Mesothelial cell of epicardium (in vitro differentiated cells): ENCODE data around the gene PGLYRP1. TPM values are rescaled to one million over a fixed set of nuclear protein-coding genes. Genes with fewer than 3 reads are reported as not detected.
A peak's percentile ranks its signal among the peaks of the same experiment; 100 is the strongest.

Source experiments
- DNase-seq, 2 experiments: peaks; one replicate each; pipeline ENCODE4 v3.0.0; 2021; ENCODE audit warnings: low spot score in 2 of 2; ENCODE audit not compliant: unreplicated experiment in 2 of 2
- H3K27ac Mint-ChIP-seq: 2 replicates; pipeline ENCODE4 v1.8.0; 2021; ENCODE audit warnings: mixed read lengths
- H3K27me3 Mint-ChIP-seq: 2 replicates; pipeline ENCODE4 v1.8.0; 2021; ENCODE audit warnings: low read depth, mixed read lengths
- H3K36me3 Mint-ChIP-seq: 2 replicates; pipeline ENCODE4 v1.8.0; 2021; ENCODE audit warnings: mixed read lengths
- H3K4me1 Mint-ChIP-seq: 2 replicates; pipeline ENCODE4 v1.8.0; 2021; ENCODE audit warnings: mixed read lengths
- H3K4me3 Mint-ChIP-seq: 2 replicates; pipeline ENCODE4 v1.8.0; 2021; ENCODE audit warnings: mild to moderate bottlenecking, moderate library complexity, mixed read lengths
- H3K9me3 Mint-ChIP-seq: 2 replicates; pipeline ENCODE4 v1.8.0; 2021; ENCODE audit warnings: mixed read lengths
- CTCF ChIP-seq: fragments of 200-600 bp; sonication (generic); IDR thresholded peaks from one replicate; pipeline ENCODE4 v1.5.0; 2021; ENCODE audit warnings: antibody characterized with exemption; ENCODE audit not compliant: unreplicated experiment
- total RNA-seq: library from RNA; stranded (reverse); gene quantifications from 3 replicates; pipeline ENCODE4 v1.2.1, GENCODE V29; 2021

Gene PGLYRP1
- total RNA-seq, 1 donor from 2014 or later = not detected

- H3K36me3 Mint-ChIP-seq = peaks cover 13% of the 10 kb centered on the region
- no peak overlapping the region for H3K27ac Mint-ChIP-seq
- no peak overlapping the region for H3K4me3 Mint-ChIP-seq
These were observed 13.0 kb downstream of the PGLYRP1 start for GRCh38 chr19:46009530-46010510.

GRCh38 chr19:46006411-46006810 is 16.4 kb downstream of the PGLYRP1 start:
- Mint-ChIP-seq H3K36me3 (peaks cover 15% of the 10 kb centered on the region), H3K27me3 (no peaks in the 10 kb centered on the region), H3K9me3 (no peaks in the 10 kb centered on the region), H3K27ac (no peak overlapping the region), H3K4me1 (peaks cover 2% of the 10 kb centered on the region), H3K4me3 (no peak overlapping the region)
- TF ChIP-seq CTCF = no peak
- no peak for DNase-seq

More at GRCh38 chr19:46009530-46010510, 13.0 kb downstream of the PGLYRP1 start:
- peak in 1 of 2 experiments; percentile 79 for DNase-seq
- no peaks in the 10 kb centered on the region for H3K9me3 Mint-ChIP-seq
- H3K27me3 Mint-ChIP-seq = peaks cover 20% of the 10 kb centered on the region
- TF ChIP-seq CTCF = peak; percentile 96
- H3K4me1 Mint-ChIP-seq = peaks cover 8% of the 10 kb centered on the region

- Mint-ChIP-seq H3K4me1 (peaks cover 23% of the 10 kb centered on the region), H3K9me3 (no peaks in the 10 kb centered on the region), H3K27ac (no peak overlapping the region), H3K4me3 (no peak overlapping the region), H3K27me3 (peaks cover 16% of the 10 kb centered on the region), H3K36me3 (peaks cover 15% of the 10 kb centered on the region)
- TF ChIP-seq CTCF = no peak
- no peak for DNase-seq
These were observed 20.1 kb downstream of the PGLYRP1 start for GRCh38 chr19:46002678-46003275.

- no peak for DNase-seq
- no peak for TF ChIP-seq CTCF
- H3K36me3 Mint-ChIP-seq = peaks cover 10% of the 10 kb centered on the region
- H3K4me1 Mint-ChIP-seq = peaks cover 30% of the 10 kb centered on the region
- H3K27me3 Mint-ChIP-seq = peaks cover 16% of the 10 kb centered on the region
- peak overlapping the region; percentile 69 for H3K4me3 Mint-ChIP-seq
- H3K27ac Mint-ChIP-seq = peak overlapping the region; percentile 57
- no peaks in the 10 kb centered on the region for H3K9me3 Mint-ChIP-seq
These were observed 22.2 kb downstream of the PGLYRP1 start for GRCh38 chr19:46000491-46001246.

GRCh38 chr19:45999653-46000121 is 23.2 kb downstream of the PGLYRP1 start:
- no peak for DNase-seq
- Mint-ChIP-seq H3K4me3 (peak overlapping the region; percentile 69), H3K36me3 (peaks cover 8% of the 10 kb centered on the region), H3K4me1 (peaks cover 30% of the 10 kb centered on the region), H3K27me3 (peaks cover 16% of the 10 kb centered on the region), H3K27ac (peak overlapping the region; percentile 48), H3K9me3 (no peaks in the 10 kb centered on the region)
- TF ChIP-seq CTCF = no peak
